ENCODE data around the gene SLC7A1.
"Not testable (repeated sequence)": the region's sequence is repeated elsewhere in the genome, so short reads cannot be mapped to it uniquely, and the experiment has no call there.

The SLC7A1 gene

GRCh38 chr13:29595380-29596063 lies at the start of gene SLC7A1:
TSS of gene SLC7A1 (minus strand) at chr13:29595688. CDS start at chr13:29536188, 59,500 bp downstream.
- peak; percentile 93 for DNase-seq

DNA sequence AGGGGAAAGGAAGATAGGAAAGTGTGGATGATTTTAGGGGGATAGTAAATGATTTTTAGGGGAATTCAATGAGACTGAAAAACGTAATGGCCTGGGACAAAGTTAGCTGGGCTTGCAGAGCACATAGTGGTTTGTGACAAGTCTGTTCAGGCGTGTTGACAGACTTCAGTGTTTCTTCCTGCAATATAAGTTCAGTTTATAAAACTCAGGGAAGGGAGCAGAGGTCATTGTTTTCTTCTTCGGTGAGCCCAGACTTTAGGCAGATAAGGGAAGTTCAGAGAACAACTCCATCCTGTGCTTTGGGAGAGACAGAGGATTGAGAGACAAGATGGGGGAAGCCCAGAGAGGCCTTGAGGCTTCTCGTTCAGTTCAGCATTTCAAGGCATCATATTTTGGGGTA lies 45.2 kb upstream of the SLC7A1 start:
- DNase-seq = no peak

DNA sequence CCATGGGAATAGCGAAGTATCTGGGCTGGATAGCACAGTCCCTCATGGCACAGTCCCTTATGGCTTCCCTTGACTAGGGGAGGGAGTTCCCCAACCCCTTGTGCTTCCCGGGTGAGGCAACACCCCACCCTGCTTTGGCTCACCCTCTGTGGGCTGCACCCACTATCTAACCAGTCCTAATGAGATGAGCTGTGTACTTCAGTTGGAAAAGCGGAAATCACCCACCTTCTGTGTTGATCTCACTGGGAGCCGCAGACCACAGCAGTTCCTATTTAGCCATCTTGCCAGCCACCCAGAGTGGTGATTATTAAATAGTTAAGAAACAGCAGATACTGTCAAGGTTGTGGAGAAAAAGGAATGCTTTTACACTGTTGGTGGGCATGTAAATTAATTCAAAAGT lies 41.3 kb upstream of the SLC7A1 start:
- DNase-seq = not testable (repeated sequence)

DNA sequence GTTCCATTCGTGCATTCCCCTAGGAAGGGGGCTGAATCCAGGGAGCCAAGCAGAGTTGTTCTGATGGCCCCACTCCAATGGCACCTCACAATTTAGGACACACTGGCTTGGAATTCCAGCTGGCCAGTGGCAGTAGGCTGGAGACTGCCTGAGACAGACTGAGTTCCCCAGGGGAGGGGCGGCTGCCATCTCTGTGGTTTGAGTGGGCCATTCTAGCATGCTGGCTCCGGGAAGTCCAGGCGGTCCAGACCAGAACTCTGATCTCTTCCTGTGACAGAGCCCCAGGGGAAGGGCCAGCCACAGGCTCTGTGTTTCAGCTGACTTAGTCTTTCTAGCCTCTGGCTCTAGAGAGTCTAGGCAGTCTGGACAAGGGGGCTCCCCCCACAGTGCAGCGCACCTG lies 29.5 kb upstream of the SLC7A1 start:
- DNase-seq = no peak

GRCh38 chr13:29621841-29622240 lies 26.4 kb upstream of the SLC7A1 start:
- DNase-seq = no peak

DNA sequence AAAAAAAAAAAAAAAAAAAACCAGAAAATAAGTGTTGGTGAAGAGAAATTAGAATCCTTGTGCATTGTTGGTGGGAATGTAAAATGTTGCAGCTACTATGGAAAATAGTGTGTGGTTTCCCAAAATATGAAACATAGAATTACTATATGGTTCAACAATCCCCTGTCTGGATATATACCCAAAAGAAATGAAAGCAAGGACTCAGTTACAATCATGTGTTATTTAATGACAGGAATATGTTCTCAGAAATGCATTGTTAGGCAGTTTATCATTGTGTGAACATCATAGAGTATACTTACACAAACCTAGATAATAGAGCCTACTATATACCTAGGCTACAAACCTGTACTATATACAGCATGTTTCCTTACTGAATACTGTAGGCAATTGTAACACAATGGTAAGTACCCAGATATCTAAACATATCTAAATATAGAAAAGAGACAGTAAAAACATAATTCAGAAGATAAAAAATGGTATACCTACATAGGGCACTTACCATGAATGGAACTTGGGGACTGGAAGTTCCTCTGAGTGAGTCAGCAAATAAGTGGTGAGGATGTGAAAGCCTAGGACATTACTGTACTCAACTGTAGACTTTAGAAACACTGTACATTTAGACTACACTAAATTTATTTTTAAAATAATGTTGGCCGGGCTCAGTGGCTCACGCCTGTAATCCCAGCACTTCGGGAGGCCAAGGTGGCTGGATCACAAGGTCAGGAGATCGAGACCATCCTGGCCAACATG lies 25.7 kb upstream of the SLC7A1 start:
- DNase-seq = no peak

DNA sequence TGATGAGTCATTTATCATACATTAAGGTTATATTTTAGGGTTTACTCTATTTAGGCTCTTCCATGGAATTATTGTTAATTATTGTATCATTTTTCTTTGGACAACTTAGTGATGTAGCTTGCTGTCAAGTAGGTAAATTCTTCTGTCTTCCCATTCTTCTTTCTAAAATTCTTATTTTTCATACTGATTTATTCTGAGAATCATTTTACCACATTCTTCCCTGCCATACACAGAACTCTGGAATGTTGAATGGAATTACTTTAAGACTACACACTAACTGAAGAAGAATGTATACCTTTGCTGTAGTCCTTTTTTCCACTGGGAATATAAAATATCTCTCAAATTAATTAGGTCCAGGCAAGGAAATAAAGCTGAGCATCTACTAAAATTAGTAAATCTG lies 24.5 kb upstream of the SLC7A1 start:
- DNase-seq = no peak

GRCh38 chr13:29613101-29613500 lies 17.6 kb upstream of the SLC7A1 start:
- DNase-seq = no peak

- no peak for DNase-seq
Observed at GRCh38 chr13:29607465-29607864, 12.0 kb upstream of the SLC7A1 start.

GRCh38 chr13:29605860-29606526 lies 10.5 kb upstream of the SLC7A1 start:
- DNase-seq = no peak

DNA sequence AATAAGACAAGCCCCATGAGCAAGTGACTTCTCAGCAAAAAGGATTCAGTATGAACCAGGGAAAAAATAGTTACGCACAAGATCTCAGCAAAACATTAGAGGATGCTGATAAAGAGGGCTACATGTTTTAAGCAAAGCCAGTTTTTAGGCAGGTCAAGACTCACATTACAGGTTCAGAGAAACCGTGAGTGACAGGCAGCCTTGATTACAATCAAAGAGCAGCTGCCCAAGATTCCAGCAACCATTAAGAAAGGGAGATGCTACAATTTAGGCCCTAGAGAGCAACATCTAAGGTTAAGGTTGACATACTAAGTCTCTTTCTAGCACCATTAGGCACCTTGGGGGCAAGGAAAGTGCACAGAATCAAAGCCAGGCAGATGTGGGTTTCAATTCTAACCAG lies 2.8 kb upstream of the SLC7A1 start:
- DNase-seq = no peak

DNA sequence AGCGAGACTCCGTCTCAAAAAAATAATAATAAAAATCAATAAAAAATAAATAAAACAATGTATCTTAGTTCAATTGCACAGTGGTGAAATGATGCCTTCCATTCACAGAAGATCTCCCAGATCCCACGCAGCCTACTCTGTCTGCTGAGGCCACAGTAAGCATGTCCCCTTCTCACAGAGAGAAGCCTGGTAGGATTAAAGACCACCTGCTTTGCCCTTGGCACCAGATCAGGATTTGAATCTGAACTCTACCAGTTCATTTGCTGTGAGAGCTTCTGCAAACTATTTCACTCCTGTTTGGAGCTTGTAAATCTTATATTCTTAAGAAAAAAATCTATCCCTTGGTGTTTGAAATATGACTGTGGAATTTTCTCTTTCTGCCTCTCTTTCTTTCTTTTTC lies 2.2 kb upstream of the SLC7A1 start:
- DNase-seq = no peak

- DNase-seq = no peak
Observed at GRCh38 chr13:29597246-29597645, 1.8 kb upstream of the SLC7A1 start.

DNA sequence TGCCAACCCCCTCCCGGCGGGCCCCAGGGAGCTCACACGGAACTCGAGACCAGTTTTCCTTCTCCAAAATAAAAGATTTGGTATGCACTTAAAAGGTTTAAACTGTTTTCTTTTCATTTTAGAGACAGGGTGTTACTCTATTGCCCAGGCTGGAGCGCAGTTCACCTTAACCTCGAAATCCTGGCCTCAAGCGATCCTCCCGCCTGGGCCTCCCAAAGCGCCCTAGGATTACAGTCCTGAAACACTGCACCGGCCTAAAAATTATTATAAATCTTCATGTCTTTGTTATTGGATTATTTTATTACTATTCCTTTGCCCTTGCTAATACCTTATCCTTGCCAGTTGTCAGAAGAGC lies 553 bp upstream of the SLC7A1 start:
- DNase-seq = no peak

GRCh38 chr13:29594710-29595379 lies 643 bp downstream of the SLC7A1 start:
- DNase-seq = peak; percentile 71

DNA sequence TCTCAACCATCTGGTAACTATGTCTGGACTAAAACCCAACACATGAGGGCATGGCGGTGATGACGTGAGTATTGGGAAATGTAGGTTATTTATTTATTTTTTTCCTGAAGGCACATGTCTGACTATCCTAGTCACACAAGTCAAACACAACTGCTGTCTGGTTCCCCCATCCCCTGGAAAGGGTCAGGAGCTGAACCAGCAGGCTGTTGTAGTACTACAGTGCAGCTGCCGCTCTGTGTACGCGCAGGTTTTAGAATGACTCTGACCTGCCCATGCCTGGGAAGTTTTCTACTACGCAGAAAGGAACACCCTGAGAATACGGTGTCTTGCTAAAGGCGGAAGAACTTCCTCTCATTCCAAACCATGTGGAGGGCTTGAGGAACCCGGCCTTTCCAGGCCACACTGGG lies 1.2 kb downstream of the SLC7A1 start:
- peak; percentile 67 for DNase-seq

DNA sequence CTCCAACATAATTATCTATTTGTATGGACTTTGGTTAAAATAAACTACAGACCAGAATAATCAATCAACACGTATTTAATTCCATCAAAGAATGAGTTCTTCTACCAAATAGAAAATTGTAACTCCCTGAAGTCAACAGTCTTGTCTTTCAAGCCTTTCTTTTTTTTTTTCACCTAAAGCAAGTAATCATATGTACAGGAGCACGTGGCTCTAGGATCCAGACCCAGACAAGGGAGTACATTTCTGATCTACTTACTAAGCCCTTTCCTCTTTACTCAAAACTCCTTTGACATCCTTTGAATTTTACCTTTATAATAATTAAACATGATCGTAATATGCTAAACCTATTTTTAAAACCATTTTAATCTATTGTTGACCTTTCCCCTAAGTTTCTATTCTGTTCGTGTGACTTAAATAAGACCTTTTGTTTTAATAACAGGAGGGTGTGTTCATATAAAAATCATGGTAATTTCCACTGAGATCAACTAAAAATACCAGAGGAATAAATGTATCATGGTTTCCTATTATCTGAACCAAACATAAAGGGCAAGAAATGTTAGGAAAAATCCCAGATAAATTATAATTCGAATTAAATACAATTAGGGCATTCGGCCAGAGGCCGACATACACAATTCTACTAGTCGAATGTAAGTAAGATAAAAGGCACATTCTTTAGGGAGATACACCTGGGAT lies 1.7 kb downstream of the SLC7A1 start:
- DNase-seq = no peak

DNA sequence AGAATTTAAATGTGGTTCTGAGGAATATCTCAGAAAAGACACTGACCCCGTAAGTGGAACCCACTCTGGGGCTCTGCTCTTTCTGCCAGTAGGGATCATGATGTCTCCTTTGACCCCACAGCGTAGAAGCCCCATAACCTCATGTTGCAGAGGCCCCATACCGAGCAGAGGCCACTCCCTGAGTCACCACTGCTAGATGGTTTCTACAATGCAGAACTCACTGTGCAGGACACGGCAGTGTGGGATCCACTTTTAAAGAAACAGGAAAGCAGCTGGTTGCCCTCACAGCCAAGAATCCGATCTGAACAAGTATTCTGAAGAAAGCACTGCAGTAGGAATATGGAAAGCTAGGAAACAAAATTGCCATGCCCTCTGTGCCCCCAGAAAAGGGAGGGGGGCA lies 4.2 kb downstream of the SLC7A1 start:
- DNase-seq = no peak

- no peak for DNase-seq
Observed at GRCh38 chr13:29589967-29590366, 5.5 kb downstream of the SLC7A1 start.

DNA sequence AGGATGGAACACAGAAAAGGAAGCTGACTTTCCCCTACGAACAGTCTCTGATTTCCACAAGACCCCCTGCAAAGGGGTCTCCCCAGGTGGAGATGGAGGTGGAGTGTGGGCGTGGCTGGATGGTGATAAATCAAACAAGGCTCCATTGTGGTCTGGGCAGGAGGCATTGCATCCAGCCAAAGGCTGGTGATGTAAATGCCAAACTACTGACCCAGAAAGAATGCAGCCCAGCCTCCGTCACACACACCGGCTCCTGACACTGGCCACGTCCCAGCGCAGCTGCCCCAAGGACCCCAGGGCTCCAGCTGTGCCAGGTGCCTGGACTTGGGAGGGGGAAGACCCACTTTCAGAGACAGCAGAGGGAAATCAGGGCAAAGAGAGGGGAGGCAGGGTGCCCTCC lies 6.3 kb downstream of the SLC7A1 start:
- no peak for DNase-seq

GRCh38 chr13:29587645-29588044 lies 7.8 kb downstream of the SLC7A1 start:
- no peak for DNase-seq

DNA sequence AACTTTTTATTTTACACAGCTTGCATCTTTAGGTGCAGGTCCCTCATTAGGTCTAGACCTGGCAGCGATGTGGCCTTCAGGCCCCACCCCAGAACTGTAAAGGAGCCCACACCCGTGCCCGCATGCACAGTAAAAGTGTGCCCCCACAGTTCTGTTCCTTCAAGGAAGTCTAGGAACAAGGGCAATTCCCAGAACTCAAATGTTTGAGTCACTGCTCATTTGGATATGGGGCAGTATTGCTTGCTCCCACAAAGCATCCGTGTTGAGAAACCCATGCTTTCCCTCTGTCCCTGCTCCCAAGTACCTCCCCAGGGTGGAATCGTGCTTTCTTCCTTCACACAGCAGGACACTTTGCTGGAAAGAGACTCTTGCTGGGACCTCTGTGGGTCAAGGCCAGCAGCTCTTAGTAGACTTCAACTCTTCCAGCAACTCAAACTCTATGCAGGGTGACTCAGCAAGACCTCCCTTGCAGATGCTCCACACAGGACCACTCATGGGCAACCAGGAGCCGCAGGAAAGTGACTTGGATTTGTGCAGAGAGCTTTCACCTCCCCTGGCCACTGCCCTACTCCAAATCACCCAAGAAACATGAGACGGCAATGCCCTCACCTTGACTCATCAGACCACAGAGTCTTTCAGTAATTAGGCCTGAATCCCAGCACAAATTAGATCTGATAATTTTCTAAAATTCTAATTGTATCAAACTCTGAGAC lies 12.3 kb downstream of the SLC7A1 start:
- no peak for DNase-seq

Data from activated CD4-positive, alpha-beta T cell treated with anti-CD3 and anti-CD28 coated beads, Interleukin-10, Interleukin-2, amounts not matched to agents 100 ng/mL and 50 ng/mL, durations not matched to agents 16 hours and 8 hours (primary cell).